GM19455 (cell line): ENCODE data around the gene RNASE11.

Source experiments
- ATAC-seq: cut with Tn5 transposase; IDR thresholded peaks from one replicate; pipeline ENCODE4 v1.9.1; 2021; ENCODE audit not compliant: unreplicated experiment

RNASE11 gene

DNA sequence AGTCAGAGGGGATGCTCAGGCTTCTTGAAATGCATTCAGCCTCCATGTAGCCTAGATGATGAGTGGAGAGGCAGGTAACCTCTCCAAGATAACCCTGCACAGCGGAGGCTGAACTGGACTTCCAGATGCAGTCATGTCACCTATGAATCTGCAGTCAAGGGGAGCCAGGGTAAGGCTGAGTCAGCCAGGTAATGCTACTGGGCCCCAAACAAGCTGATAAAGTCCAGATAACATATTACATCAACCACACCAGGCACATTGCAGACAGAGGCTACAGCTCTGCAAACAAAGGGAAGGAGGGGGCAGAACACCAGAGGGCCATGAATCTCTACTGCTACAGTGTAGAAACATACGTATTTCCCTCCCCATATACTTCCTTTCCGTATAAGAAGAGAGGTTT lies 40.9 kb downstream of the RNASE11 start:
- ATAC-seq, result no peak

DNA sequence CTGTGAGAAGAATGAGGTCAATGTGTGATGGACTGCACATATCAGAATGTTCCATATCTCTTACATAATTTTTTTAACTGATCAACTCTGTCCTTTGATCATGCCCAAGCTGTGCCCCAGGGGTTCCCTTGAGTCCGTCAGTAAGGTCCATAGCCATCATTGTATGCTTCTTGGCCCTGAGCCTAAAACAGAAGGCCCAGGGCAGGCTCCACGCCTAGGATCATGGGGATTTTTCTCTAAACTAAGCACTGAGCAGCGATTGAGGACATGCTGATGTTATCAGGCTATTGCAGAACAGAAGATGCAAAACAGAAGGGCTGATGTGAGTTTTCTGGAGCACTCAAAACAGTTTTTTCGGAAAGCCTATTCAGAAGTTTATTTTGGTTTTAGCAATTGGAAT lies 47.9 kb downstream of the RNASE11 start:
- ATAC-seq, result no peak
